ENCODE data around the gene CXCL14.

CXCL14 gene, protein sequence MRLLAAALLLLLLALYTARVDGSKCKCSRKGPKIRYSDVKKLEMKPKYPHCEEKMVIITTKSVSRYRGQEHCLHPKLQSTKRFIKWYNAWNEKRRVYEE

DNA sequence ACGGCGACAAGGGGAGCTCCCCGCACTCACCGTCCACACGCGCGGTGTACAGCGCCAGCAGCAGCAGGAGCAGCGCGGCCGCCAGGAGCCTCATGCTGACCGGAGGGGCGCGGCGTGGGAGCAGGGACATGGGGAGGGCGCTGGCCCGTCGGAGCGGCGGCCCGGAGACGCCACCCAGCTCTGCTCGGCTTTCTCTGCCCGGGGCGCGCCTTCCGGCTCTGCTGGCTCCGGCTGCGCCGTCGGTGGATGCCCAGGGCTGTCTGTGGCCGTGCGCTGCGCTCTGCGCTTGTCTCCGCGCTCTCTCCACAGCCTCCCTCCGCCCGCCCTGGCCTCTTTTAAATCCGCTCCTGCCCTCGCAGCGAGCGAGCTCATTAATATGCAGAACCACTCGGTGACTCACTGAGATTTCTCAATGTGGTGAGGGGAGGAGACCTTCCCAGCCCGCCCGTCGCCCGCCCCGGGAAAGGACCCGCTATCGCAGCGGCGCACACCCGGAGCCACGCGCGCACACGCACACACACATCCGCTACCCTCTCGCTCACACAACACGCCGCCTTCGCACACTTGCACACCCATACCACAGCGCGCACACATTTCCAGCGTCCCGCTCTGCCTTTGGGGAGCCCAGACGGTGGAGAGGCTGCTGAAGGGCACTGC, at the start of gene CXCL14:
Gene CXCL14 (minus strand): TSS at position 307 of the 657 bp plus-strand sequence. CDS start 213 bp downstream, at position 94.
- DNase-seq (ENCODE audit: low spot score), result no peak

DNA sequence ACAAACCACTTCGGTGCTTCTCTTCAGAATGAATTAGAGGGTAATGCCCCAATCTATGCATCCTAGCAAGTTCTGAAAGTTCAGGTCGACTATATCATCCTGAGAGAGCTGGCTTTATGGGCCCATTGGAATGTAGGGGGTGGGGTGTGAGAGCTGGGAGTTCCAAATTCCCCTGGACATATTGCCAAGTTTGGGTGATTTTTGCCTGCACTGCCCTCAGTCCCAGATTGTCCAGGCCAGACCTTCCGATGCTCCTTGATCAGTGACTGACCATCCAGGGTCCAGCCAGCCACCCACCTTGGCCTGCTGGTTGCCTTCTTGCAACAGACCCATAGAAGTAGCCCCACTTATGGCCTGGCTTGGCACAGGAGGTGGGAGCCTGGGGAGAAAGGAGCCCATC, 47.8 kb upstream of the CXCL14 start:
- no peak for DNase-seq (ENCODE audit: low spot score)

DNA sequence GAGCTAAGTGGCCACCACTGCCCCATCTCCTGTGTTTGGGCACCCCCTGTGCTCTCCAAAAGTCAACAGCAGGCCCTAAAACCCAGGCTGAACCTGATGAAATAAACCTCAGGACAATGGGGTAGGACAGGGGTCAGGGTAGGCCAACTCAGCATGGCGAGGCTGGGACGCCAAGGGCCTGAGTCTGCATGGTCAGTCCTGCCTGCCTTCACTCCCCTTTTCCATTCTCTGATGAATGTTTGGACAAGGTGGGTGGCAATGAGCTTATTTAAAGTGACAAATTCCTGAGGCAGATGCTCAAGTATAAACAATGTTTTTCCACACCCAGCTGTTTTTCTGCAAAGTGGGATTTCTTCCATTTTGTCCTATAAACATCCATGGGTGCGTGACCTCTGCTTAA, 47.2 kb upstream of the CXCL14 start:
- no peak for DNase-seq (ENCODE audit: low spot score)

DNA sequence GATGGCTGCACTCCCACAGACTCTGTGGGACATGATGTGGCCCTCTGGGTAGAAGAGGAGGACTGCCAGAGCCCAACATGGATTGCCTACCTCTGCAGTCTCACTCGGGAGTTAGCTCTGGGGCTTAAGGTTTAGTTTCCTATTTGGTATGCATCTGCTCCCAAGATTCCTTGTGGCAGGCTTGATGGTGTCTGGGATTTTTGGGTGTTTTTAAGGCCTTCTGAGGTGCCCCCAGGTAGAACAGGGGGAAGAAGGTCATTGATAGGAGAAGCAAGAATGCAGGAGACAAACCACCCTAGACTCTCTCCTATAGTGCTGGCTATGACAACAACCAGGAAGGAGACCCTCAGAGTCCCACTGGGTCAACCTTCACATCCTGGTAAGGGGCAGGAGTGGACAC, 46.7 kb upstream of the CXCL14 start:
- no peak for DNase-seq (ENCODE audit: low spot score)

DNA sequence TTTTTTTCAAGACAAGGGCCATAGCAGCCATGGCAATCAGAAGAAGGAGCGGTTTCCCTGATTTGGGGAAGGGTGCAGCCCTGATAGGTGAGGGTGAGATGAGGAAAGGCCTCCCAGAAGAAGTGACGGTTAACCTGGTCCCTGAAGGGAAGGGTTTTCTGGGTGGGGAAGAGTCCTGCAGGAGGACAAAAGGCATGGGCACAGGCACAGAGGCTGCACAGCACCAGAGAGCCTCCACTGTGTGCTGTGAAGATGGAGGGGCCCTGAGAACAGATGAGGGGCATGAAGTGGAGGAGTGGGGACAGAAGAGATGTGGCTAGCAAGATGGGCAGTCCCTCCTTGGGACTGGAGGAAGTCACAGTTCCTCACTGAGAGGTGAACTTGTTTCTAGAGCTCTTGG, 46.3 kb upstream of the CXCL14 start:
- no peak for DNase-seq (ENCODE audit: low spot score)

DNA sequence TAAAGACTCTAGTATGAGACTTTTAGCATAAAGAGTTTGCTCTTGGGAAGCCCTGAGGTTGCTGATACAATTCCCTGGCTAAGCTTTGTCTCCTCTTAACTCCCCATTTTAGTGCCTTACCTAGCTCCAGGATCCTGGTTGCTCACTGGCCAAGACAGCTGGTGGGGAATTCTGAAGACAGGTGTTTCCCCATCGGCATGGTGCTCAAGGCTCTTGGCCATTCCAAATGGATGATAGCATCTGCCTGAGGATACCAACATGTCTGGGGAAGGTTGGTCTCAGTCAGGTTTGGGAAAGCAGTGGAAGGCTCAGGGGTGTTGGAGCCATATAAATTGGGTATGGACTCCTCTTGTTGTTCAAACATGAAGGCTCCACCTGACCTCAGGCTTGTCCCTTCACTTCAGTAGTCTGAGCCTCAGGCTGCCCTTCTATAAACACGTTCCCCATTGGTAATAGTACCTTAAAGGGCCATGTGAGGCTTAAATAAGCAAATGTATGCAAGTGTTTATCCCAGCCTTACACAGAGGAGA, 44.5 kb upstream of the CXCL14 start:
- DNase-seq (ENCODE audit: low spot score), result no peak

DNA sequence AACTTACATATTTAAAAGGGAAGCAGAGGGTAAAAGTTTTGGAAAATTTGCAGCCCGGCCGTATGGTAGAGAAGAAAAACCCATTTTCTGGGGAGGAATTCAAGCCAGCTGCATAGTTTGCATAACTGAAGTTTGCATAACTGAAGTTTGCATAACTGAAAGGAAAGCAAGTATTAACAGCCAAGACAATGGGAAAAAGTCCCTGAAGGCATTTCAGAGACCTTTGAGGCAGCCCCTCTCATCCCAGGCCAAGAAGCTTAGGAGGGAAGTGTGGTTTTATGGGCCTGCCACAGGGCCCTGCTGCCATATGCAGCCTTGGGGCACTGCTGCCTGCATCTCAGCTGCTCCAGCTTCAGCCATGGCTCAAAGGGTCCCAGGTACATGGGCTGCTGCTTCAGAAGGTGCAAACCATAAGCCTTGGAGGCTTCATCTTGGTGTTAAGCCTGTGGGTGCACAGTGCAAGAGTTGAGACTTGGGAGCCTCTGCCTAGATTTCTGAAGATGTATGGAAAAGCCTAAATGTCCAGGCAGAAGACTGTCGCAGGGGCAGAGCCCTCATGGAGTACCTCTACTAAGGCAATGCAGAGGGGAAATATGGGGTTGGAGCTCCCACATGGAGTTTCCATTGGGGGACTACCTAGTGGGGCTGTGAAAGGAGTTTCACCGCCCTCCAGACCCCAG, 36.9 kb upstream of the CXCL14 start:
- no peak for DNase-seq (ENCODE audit: low spot score)

DNA sequence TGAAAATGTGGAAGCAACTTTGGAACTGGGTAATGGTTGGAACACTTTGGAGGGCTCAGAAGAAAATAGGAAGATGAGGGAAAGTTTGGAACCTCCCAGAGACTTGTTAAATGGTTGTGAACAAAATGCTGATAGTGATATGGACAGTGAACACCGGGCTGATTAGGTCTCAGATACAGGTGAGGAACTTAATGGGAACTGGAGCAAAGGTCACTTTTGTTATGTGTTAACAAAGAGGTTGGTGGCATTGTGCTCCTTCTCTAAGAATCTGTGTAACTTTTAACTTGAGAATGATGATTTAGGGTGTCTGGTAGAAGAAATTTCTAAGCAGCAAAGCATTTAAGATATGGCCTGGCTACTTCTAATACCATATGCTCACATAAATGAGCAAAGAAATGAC, 36.4 kb upstream of the CXCL14 start:
- no peak for DNase-seq (ENCODE audit: low spot score)

DNA sequence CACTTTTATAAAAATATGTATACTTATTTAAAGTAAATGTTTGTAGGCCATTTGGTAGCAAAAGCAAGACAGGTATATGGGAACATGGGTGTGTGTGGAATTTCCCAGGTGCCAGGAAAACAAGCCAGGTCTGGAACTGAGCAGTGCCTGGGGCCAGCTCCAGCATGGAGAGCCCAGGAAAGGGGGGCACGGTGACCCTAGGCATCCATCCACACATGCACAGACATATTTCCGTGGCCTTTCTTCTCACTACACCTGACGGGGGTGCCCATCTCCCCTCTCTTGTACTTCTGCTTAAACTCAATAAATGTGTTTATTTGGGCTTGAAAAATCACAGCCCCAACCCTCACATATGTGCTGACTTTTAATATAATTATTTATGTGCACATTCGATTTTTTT, 31.2 kb upstream of the CXCL14 start:
- DNase-seq (ENCODE audit: low spot score), result no peak

DNA sequence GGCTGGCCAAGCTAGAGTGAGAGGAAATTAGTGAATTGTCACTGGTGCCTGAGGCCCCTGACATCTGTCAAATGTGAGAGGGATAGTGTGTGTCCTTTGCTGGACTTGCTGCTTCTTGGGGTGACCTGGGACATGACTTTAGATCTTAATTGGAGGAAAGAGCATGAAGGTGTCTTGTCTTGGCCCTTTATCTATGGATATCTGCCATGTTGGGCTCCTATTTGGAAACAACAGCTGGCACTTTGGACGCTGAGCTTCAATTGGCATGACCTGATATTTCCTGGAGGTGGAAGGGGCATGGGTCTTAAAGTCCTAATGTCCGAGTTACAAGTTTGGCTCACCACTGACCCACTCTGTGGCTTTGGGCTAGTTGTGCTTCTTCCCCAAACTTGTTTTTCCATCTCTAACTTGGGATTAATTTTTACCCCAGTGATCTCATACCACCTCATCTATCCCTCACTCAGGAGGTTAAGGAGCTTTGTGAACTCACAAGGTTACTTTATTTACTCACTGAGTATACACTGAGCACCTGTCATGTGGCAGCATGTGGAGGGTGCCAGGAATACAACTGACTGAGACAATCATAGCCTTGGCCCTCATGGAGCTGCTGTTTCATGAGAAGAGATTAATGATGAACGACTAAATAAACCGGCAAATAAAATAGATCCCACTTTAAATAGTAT, 30.1 kb upstream of the CXCL14 start:
- no peak for DNase-seq (ENCODE audit: low spot score)

DNA sequence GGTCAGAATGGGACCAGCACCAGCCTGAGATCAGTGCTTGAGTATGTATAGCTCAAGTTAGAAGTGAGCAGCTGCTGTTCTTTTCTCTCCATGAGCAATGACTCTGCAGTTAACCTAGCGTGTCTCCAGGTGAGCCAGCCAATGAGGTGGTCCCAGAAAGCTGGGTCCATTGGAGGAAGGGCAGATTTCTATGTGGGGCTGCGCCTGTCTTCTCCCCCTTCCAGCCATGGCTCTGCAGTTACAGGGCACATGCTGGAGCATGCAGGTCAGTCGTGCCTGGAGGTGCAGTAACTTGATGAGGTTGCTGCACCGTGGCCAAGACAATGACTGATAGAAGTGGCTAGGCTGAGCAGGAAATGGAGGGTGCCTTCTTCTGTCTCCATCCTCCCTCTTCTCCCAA, 29.6 kb upstream of the CXCL14 start:
- DNase-seq (ENCODE audit: low spot score), result no peak

DNA sequence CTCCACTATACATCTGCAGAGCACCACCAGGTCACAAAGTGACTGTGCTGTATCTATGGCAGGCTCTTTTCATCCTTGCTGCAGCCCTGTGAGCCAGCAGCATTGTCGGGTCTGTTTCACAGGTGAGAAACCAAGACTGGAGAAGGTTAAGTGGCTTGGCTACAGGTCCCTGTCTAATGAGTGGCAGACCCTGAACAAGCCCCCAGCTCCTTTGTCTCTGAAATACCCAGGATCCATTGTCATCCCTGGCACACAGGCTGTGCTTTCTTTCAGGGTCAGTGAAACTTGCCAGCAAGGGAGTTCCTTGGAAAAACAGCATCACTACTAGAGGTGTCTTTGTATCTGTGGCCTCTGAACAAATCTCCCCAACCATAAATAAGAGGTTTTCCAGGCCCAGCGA, 27.6 kb upstream of the CXCL14 start:
- no peak for DNase-seq (ENCODE audit: low spot score)

DNA sequence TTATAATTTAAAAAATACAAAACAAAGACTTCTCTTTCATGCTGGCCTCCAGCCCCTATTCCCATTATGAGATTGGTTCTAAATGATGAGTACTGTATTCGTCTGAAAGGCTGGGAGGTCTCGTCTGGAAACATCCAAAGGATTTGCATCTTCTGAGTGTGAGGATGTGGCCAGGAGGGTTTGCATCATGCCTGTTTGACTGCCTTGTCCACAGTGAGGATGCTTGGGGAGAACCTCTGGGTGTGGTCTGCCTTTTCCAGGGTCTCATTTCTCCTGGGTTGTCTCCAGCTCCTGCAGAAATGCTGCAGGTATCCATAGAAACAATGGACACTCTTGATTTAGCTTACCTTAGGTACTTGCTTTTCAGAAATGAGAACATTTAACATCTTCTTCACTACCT, 26.4 kb upstream of the CXCL14 start:
- DNase-seq (ENCODE audit: low spot score), result no peak

DNA sequence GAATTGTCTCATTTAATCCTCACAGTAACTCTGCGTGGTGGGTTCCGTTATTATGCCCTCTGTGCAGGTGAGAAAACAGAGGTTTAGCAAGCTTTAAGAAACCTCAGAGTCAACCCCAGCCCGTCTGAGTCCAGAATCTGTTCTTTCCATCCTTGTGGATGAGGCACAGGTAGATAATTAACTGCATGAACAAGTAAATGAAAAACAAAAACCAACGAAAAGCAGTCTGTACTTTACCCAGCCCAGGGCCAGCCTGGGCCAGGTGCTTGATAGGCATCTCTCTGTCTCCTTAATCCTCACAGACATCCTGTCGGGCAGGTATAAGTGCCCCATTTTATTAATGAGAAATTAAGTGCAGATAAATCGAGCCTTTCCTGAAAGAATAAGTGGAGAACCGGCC, 25.3 kb upstream of the CXCL14 start:
- no peak for DNase-seq (ENCODE audit: low spot score)

DNA sequence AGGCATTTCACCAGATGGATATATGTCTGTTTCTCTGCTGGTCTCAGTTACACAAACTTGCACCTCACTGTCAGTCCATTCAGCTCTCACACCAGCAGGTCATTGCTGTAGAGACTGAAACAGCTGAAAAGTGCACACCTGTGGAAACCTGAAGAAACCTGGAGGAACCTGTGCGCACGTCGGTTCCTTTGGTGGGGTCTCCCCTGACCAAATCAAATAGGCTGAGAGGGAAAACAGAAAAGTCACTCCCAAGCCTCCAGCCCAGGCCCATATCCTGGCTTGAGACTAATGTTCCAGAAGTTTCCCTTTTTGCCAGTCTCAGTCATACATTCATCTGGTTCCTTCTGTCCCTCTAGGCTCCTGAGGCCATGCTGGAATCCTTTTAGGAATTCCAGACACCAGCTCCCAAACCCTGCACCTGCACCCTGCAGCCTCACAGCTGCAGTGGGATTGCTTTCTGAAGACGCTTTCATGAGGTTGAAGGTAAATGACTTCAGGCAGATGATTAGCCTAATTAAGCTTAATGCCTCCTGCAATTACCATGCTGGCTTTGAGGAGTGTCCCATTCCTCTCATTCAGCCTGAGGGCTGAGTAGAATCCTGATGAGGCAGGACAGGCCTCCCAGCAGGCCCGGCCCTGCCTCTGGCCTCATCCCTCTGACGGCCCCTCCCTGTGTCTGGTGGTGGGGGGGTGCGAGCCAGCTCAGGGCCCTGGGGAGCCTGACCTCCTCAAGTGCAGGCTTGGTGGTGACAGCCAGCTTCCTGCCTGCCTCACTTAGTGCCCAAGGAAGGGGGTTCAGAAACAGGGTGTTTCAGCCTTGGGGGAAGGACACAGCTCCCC, 24.3 kb upstream of the CXCL14 start:
- DNase-seq (ENCODE audit: low spot score), result no peak

DNA sequence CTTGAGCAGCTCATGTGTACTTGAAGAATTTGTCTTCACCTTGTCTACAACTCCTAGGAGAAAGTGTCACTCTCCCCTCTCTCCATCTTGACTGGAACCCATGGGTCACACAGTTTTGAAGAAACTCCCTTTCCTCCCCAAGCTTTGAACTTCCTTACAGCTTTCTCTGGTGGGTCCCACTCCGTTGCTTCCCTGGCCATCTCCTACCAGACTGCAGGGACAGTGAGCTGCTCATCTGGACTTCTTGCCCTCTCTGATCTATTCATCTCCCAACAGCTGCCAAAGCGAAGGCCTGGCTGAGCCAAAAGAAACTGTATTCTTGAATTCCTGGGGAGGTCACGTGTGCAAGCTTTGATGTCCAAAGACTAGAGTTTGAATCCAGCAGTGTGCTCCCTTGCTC, 22.7 kb upstream of the CXCL14 start:
- no peak for DNase-seq (ENCODE audit: low spot score)

DNA sequence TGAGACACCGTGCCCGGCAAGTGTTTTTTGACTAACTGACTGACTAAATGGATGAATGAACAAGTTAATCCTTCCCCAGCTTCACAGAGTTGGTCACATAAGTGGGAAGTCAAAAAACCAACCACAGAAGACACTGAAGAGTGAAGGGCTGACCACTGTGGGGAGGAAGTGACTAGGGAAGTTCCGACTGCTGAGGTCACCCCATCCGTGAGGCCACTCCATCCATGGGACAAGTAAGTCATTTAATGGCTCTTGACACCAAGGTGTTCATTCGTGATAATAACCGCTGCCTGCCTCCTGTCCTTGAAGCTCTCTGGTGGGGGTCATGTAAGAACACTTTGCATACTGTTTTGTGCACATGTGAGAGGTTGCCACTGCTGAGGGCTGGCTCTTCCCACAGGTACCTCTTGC, 22.2 kb upstream of the CXCL14 start:
- no peak for DNase-seq (ENCODE audit: low spot score)

DNA sequence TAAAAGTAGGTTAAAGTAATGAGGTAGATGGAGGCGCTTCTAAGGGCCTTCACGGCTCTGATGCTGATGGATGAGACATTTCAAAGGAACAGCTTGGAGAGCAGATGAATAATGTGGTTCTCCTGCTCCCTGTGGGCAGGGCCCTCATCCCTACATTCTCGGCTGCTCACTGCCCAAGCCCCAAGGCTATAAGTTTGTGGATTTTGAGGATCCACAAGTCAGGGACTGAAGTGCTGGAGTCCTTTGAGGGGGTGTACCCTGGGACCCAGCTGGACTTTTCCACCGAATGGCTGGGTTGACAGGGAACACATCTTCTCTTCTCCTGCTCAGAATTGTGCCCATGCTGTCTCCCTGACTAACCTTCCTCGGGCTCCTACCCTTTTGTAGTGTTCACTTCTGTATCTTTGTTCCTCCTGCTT, 21.4 kb upstream of the CXCL14 start:
- DNase-seq (ENCODE audit: low spot score), result no peak

DNA sequence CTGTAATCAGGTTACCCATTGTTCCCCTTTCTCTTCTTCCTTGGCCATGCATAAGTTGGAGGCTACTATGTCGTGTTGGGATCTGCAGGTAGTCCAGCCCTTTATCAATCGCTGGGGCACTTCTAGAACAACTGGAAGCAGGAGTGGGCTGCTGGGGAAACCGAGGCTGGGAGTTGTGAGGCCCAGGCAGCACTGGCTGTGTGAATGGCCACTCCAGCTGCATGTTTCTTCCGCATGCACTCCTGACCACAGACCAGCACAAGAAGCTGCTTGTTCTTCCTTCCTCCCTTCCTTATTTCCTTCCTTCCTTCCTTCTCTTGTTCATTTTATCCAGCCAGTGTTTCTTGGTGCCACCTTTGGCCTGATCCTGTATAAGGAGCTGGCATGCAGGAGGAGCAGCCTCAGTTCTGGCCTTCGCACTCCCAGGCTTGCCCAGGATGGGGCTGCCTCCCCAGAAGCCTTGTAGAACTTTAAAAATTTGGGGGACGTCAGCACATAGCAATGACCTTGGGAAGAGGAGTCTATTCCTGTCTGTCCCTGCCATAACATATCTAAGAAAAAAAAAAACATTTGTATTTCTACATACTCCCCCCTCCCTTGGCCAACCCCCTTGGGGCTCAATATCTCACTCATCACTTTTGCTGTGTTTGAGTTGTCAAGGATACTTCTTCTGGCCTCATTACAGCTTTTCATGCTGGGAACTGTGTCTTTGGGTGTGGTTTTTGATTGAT, 20.8 kb upstream of the CXCL14 start:
- no peak for DNase-seq (ENCODE audit: low spot score)

DNA sequence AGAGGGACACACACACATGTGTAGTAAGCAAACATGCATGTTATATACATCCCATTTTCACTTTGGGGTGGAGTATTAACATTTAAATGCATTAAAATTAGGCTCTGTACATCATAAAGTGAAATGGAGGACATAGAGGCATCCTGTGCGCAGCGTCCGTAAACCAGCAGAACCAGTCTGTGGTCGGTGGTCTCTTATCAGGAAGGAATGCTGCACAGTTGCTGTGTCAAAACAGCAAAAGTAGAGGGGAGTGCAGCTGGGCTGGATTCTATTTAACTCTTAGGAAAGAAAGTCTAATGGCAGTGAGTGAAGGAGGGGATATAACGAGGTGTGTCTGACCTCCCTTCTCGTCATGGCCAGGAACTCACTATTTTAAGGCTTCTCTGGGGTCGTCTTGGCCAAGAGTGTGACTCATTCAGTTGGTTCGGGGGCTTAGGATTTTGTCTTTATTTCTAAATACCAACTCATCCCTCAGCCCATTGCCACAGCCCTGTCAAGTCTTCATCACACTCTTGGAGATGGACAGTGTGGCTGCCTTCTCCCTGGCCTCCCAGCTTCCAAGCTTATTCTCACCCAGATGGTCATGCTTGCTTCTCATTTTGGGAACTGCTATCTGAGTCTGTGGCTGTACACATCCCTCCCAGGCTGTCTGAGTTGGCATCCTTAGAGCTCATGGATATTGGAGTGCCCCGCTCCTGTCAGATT, 20.1 kb upstream of the CXCL14 start:
- no peak for DNase-seq (ENCODE audit: low spot score)

DNA sequence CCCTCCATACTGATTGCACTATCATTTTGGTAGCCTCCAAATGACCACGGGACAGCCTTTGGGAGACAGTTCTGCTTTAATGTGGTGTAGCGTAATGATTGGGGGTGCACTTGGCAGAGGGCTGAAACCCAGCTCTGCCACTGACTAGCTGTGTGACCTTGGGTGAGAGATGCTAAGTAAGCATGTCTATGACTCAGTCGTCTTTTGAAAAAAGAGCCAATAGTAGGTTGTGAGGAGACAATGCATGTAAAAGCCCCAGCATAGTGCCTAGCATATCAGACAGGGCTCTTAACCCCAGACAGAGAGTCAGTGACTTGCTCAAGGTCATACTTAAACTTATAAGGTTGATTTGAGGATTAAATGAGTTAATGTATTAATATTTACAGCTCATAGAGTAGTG, 18.0 kb upstream of the CXCL14 start:
- no peak for DNase-seq (ENCODE audit: low spot score)
